ENCODE results near the gene RHOU. TPM values are rescaled to one million over a fixed set of nuclear protein-coding genes. Genes with fewer than 3 reads are reported as not detected.

Gene RHOU
- total RNA-seq, 1 experiment from 2014 or later = 17.0 TPM

DNA sequence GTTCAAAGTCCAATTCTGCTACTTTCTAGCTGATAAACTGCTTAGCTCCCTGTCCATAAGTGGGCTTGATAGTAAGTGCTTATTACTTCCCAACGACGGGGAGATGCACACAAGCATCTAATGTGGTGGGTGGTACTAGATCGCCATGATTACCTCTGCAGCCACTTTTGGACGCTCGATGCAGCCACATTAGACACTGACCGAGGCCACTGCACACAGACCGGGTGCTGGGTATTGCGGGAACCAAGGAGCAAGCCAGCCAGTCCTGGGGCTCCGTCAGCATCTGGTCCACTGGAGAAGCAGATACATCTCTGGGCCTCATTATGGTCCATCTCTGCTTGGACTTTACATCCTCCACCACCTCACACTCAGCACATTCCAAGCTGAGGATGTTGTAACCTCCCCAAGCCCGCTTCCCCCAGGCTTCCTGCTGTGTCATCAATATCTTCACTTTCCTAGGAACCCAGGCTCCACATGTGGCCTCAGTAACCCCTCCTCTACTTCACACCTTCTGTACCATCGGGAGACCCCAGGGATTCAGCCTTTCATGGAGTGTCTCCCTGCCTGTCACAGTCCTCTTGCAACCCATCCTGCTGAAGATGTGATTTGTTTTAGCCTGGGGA lies 48.2 kb downstream of the RHOU start:
- DNase-seq (ENCODE audit: low spot score) = no peak

DNA sequence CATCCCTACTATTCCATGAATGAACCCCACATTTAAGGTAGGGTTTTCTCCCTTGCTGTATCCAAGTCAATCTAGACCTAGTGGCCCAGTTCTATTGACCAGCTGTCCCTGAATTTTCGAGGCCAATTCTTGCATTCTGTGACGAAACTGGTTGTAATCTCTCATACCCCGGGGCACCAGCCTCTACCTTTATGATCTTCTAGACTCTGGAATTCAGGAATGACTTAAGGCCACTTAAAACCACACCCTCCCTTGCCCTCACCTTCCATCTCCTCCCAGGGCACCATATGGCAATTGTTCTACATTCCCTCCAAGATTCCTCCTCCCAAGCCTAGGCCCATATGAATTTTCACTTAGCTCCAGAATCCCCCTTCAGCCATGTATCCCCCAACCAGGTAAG lies 48.9 kb downstream of the RHOU start:
- no peak for DNase-seq (ENCODE audit: low spot score)

DNA sequence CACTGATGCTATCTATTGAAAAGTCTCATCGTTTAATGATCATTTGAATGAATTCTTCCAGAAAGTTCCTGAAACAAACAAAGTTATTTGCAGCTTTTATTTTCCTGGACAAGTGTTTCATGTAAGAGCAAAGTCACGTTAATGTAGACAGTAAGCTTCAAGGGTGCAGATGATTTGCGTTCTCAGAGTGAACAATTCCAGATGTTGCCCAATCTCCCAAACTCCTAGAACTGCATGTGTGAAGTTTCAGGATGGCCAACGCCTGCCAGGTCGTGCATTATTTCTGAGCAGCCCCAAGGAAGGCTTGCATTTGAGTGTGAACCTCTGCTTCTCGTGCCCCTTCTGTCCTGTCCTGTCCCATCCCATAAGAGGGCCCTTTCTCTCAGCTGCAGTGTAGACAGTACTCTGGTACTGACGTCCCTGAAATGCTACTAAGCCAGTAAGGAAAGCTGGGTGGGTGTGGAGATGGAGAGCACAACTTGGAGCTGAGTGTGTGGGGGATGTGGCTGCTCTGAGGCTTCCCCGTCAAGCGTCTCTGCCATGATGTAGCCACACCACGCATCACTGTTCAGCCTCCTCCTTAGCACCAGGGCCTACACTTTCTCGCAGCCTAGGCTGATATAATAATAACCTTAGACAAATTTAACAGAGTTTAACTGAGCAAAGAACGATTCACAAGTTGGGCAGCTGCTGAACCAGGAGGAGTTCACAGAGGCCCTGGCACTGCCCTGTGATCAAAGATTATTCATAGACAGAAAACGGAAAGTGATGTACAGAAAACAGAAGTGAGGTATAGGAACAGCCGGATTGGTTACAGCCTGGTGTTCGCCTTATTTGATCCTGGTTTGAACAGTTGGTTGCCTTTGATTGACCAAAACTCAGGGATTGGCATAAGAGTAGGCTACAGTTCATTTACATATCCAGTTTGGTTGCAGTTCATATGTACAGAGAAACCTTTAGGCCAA lies 50.4 kb downstream of the RHOU start:
- DNase-seq (ENCODE audit: low spot score) = no peak

DNA sequence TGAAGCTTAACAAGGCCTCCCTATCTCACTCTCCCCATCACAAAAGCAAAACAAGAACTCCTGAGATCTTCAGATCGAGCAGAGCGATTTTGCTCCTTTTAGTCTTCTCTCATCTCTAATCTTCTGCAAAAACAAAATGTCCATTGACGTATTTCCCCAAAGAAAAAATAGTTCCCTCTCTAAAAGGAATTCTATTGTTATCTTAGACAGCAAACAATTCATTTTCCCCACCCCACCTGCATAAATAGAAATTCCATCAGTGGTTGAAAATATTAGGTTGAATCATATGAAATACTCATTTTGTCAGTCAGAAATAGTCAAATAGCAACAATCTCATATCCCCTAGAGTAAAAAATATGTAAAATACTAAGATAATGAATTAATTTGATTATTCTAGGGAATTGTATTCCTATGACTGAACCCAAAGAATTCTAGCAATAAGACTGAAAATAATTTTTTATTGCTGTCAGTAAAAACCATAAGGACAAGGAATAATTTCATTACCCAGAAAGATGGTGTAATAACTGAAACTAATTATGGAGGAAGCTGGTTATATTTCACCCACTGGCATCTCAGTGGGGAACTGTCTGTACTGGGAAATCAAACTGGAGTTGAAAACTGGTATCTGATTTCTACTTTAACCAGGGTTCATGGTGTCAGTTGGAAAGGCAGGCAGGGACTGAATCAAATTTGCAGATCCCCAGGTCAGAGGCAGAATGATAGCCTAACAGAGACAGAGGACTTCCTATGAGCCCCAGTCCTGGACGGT lies 51.3 kb downstream of the RHOU start:
- DNase-seq (ENCODE audit: low spot score) = no peak

DNA sequence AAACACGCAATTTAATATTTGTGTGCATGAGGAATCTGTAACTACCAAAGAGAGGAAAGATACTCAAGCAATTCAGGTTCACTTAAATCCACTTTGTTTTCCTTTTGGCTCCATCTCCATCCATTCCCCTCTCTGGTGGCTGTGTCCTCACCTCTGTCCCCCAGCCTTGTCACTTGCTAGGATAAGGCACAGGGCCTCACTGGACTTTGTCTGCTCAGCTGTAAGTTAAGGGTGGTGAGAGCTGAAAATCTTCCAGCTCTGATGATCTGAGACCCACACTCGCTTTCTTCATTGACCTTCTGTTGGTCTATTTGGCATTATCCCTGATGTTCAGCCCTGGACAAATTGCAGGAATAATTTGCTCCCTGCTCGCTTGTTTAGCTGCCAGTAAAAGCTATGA lies 56.5 kb downstream of the RHOU start:
- no peak for DNase-seq (ENCODE audit: low spot score)

DNA sequence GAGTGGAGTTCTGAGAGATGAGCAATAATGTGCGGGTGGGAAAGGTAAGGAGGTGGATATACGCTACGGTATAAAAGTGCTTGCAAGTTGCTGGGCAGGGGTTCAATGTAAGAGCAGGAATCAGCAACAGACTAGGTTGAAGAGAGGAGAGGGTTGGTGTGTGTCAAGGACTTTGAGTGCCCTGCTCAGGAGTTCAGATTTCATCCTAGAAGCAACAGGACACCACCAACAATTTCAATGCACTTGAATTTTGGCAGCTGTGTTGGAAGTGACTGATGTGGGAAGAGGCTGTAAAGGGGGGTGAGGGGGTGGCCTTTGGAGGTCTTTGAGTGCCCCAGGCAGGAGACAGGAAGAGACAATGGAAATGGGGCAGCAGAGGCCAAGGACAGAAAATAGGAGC lies 57.3 kb downstream of the RHOU start:
- DNase-seq (ENCODE audit: low spot score) = no peak

DNA sequence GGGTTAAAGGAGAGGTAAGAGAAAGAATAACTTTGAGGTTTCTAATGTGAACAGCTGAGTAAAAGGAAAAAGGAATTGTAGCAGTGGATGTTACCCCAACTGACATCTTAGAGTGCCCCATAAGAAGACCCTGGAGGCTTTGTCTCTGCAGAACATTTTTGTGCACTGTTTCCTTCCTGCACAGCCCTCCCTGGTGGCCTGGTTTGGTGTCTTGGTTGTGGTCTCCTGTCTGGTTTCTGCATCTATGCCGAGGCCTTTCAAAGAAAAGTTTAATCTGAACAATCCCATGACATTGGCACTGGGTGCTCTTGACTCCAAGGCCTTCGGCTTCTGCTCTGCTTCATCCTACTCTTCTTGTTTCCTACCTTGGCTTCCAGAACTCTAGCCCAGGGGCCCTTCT lies 57.8 kb downstream of the RHOU start:
- no peak for DNase-seq (ENCODE audit: low spot score)

DNA sequence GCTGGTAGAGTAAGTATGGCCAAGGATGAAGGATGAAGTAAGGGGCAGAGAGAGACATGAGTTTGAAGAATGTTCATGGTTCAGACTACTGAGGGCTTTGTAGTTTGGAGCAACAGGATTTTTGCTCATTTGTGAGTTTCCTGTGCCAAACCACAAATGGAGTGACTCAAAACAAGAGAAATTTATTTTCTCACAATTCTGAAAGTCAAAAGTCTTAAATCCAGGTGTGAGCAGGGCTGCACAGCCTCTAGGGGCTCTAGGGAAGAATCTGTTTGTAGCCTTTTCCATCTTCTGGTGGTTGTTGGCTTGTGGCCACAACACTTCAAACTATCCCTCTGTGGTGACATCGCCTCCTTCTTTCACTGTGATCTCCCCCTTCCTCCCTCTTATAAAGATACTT lies 58.9 kb downstream of the RHOU start:
- no peak for DNase-seq (ENCODE audit: low spot score)

DNA sequence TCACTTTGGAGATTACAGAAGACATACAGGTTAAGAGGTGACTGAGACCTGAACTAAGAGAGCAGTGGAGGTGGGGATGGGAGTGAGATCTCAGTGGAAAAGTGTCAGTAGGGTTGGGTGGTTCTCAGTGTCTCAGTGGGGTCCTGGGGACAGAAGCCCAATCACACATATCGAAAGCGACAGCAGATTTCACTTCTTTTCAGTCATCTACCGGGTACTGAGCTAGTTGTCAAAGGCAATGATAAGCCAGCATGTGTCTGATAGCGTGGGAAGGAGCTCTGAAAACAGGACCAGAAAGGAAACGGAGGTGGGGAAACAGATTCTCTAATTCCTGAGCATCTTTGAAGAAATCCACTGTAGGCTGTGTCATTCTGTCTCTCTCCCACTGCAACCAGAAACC lies 59.5 kb downstream of the RHOU start:
- DNase-seq (ENCODE audit: low spot score) = no peak

DNA sequence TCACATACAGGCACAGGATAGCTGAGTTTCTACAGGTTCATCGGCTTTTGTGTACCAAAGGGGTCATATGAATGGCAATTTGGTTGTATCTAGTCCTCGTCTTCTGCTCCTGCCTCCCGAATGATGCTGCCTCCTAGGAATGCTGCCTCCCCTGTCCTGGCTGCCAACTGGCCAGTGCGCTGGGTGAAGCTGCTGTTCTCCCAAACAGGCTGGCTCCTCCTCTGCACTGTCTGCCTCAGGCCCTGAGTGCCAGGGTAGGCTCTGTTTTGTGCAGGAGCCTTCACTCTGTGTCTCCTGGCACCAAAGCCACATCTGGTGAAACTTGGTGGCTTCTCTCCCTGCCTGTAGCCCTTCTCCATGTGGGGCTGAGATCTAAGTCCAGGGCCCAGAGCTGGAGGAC lies 60.3 kb downstream of the RHOU start:
- no peak for DNase-seq (ENCODE audit: low spot score)

Other genes starting within 250 kb of the RHOU start
- 34.0 and 41.1 TPM in 2 replicates for gene RNF187, start 248.1 kb upstream of the RHOU start, total RNA-seq (2014; rRNA removed; shearing (Covaris generic))